ENCODE measurements around the gene ANKRD50.

Gene ANKRD50

DNA sequence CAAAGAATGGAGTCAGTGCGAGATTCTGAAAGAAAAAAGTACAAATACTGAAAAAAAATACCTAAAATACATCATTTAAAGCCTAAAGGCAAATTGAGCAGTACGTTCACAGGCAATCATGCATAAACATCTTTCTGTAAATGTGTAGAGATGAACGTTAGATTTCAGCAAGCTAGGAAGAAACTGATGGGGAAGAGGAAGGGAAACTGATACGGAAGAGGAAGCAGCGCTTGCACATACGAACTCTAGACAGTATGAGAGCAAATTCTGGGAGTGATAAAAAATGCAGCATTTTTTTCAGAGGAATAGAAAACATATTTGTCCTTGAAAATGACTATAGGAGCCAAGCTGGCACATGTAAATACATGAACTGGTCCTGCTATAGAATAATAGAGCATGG, 9.4 kb downstream of the ANKRD50 start:
- no peaks in the 10 kb centered on the region for H3K27me3 ChIP-seq (replicated peaks)
- in situ Hi-C loops (cut with HindIII; ENCODE audit: low pct_ligation_motif_present, low sequenced_read_pairs), result no loop called here
- no peak overlapping the region for H3K4me3 ChIP-seq (ENCODE audit: low read depth, low read length)
- H3K27ac ChIP-seq, result no peak overlapping the region
- TF ChIP-seq, protein P1, sequence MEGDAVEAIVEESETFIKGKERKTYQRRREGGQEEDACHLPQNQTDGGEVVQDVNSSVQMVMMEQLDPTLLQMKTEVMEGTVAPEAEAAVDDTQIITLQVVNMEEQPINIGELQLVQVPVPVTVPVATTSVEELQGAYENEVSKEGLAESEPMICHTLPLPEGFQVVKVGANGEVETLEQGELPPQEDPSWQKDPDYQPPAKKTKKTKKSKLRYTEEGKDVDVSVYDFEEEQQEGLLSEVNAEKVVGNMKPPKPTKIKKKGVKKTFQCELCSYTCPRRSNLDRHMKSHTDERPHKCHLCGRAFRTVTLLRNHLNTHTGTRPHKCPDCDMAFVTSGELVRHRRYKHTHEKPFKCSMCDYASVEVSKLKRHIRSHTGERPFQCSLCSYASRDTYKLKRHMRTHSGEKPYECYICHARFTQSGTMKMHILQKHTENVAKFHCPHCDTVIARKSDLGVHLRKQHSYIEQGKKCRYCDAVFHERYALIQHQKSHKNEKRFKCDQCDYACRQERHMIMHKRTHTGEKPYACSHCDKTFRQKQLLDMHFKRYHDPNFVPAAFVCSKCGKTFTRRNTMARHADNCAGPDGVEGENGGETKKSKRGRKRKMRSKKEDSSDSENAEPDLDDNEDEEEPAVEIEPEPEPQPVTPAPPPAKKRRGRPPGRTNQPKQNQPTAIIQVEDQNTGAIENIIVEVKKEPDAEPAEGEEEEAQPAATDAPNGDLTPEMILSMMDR (IDR thresholded peaks at IDR 0.05; ENCODE audit: low read depth, low read length, missing control alignments), result no peak
- DNase-seq, result no peak
- H3K36me3 ChIP-seq (replicated peaks), result peaks cover 11% of the 10 kb centered on the region

DNA sequence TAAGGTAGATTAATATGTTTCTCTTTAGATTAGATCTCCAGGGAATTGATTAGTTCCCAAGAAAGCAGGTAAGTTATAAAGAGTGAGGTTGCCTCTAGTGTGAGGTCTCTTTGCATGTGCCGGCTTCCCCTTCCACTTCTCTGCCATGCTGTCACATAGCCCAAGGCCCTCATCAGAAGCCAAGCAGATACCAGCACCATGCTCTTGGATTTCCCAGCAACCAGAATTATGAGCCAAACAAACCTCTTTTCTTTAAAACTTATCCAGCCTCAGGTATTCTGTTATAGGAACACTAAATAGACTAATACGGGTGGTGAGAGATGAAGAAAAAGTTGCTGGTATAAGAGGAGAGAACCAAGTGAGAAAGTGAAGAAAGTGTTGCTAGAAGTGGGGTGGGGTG, 15.1 kb downstream of the ANKRD50 start:
- Histone ChIP-seq H3K27ac (no peak overlapping the region), H3K4me3 (ENCODE audit: low read depth, low read length) (no peak overlapping the region), H3K27me3 (replicated peaks) (no peaks in the 10 kb centered on the region), H3K36me3 (replicated peaks) (peaks cover 8% of the 10 kb centered on the region)
- TF ChIP-seq, protein P1 (IDR thresholded peaks at IDR 0.05; ENCODE audit: low read depth, low read length, missing control alignments), result no peak
- in situ Hi-C loops (cut with HindIII; ENCODE audit: low pct_ligation_motif_present, low sequenced_read_pairs), result no loop called here
- DNase-seq, result no peak

DNA sequence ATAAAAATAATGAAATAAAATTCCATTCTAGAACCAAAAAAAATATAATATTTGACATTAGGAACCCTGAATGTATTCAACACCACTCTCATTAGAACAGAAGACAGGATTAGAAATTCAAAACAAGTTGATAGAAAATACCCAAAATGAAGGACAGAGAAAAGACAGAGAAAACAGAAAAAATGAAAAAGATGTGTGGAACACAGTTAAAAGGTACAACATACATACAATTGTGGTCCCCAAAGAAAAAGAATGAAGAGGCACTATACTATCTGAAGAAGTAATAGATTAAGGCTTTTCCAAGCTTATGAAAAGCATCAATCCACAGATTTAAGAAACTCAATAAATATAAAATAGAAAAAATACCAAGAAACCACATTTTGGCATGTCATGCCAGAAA, 16.4 kb downstream of the ANKRD50 start:
- no peak for DNase-seq
- no peak overlapping the region for H3K27ac ChIP-seq
- TF ChIP-seq, protein P1 (IDR thresholded peaks at IDR 0.05; ENCODE audit: low read depth, low read length, missing control alignments), result no peak
- H3K27me3 ChIP-seq (replicated peaks), result no peaks in the 10 kb centered on the region
- no peak overlapping the region for H3K4me3 ChIP-seq (ENCODE audit: low read depth, low read length)
- in situ Hi-C loops (cut with HindIII; ENCODE audit: low pct_ligation_motif_present, low sequenced_read_pairs), result no loop called here
- H3K36me3 ChIP-seq (replicated peaks), result peaks cover 8% of the 10 kb centered on the region

DNA sequence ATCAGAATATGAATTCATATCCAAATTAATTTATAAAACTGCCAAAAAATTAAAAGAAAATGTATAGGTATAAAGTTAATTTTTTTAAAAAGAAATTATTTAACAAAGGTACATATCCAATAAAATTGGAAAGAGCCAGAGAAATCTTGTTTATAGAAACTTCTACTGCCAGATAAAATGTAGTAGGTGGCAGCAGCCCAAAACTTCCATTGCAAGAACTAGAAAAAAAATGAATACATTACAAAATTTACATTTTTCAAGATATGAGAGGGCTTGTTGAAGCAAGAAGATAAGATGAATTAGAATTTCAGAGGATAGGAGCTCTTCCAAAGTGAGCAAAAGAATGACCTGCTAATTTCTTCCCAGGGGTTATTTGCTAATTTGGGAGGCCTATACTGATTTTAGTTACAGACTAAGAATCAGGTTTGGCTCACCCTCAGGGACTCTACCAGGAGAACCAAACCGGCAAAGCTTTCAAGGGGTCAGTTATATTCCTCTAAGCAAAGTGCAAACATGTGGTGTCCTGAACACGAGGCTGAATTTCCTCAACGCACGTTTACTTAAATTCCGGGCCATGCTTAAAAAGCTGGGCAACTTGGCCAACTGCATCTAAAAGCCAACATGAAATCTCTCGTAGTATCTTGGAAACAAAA, 17.5 kb downstream of the ANKRD50 start:
- no peak for DNase-seq
- H3K27ac ChIP-seq, result no peak overlapping the region
- no peak overlapping the region for H3K4me3 ChIP-seq (ENCODE audit: low read depth, low read length)
- TF ChIP-seq, protein P1 (IDR thresholded peaks at IDR 0.05; ENCODE audit: low read depth, low read length, missing control alignments), result no peak
- H3K36me3 ChIP-seq (replicated peaks), result no peaks in the 10 kb centered on the region
- H3K27me3 ChIP-seq (replicated peaks), result no peaks in the 10 kb centered on the region
- in situ Hi-C loops (cut with HindIII; ENCODE audit: low pct_ligation_motif_present, low sequenced_read_pairs), result no loop called here

DNA sequence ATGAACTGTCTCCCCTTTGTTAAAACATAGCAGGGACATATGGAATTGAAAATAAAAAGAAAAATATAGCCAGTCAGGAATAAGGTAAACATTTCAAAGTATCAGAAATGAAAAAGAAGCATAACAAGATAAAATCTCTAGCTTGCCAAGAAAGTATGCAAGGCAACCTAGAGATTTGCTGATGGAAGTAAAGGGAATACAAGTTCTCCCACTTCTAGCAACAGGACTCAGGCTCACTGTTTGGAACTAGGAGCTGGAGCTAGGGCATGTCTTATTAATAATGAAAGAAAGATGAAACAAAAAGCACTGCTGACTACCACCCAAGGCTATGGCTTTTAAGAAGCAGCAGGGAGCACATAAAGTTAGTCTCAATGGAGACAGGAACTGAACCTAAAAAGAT, 18.2 kb downstream of the ANKRD50 start:
- no peak overlapping the region for H3K4me3 ChIP-seq (ENCODE audit: low read depth, low read length)
- H3K27me3 ChIP-seq (replicated peaks), result no peaks in the 10 kb centered on the region
- H3K27ac ChIP-seq, result no peak overlapping the region
- no peak for DNase-seq
- in situ Hi-C loops (cut with HindIII; ENCODE audit: low pct_ligation_motif_present, low sequenced_read_pairs), result no loop called here
- TF ChIP-seq, protein P1 (IDR thresholded peaks at IDR 0.05; ENCODE audit: low read depth, low read length, missing control alignments), result no peak
- no peaks in the 10 kb centered on the region for H3K36me3 ChIP-seq (replicated peaks)

DNA sequence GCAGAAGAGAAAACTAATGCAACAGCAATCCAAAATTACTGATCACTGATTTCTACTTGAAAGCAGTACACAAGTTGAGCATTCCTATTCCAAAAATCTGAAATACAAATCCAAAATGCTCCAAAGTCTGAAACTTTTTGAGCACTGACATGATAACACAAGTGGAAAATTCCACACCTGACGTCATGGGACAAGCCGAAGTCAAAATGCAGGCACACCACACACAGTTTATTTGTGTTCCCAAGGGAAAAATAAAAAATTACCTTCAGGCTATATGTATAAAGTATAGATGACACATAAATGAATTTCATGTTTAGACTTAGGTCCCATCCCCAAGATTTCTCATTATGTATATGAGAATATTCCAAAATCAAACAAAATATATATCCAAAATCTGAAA, 20.7 kb downstream of the ANKRD50 start:
- H3K36me3 ChIP-seq (replicated peaks), result no peaks in the 10 kb centered on the region
- H3K27me3 ChIP-seq (replicated peaks), result no peaks in the 10 kb centered on the region
- in situ Hi-C loops (cut with HindIII; ENCODE audit: low pct_ligation_motif_present, low sequenced_read_pairs), result no loop called here
- no peak for DNase-seq
- no peak overlapping the region for H3K27ac ChIP-seq
- no peak overlapping the region for H3K4me3 ChIP-seq (ENCODE audit: low read depth, low read length)
- TF ChIP-seq, protein P1 (IDR thresholded peaks at IDR 0.05; ENCODE audit: low read depth, low read length, missing control alignments), result no peak

All from brain microvascular endothelial cell (primary cell).